ENCODE measurements around the gene MACC1. TPM values are rescaled to one million over a fixed set of nuclear protein-coding genes. Genes with fewer than 3 reads are reported as not detected.

MACC1 gene
- total and polyA plus RNA-seq, 9 of the 15 experiments (the other 6 are each of a cell fraction or from before 2014, with no cell fraction given) = 5.9 to 30.2 (median 10.4) TPM

DNA sequence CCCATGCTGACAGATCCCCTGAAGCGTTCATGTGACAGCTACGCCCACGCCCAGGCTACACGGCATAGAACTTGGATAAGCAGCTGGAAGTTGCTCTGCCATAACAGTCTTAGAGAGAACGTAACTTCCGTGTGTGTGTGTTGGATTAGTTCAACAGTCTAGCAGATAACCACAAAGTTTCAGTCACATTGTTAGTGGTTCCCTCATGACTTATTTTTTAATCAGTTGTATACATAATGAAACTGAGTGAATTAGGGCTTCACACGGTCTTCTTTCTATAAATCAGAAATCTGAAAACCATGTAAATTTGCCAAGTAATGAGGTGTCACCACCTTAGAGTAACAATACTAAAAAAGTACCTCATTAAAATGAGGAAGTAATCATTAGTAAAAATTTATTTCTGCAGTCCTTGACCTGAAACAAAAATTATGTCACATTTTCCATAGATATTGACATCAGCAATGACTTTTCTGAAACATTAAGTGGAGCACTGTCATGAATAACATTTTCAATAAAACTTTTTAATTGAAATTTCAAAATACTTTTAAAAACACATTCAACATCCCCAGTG, 21.7 kb upstream of the MACC1 start (continued):
- TF ChIP-seq, protein P1, sequence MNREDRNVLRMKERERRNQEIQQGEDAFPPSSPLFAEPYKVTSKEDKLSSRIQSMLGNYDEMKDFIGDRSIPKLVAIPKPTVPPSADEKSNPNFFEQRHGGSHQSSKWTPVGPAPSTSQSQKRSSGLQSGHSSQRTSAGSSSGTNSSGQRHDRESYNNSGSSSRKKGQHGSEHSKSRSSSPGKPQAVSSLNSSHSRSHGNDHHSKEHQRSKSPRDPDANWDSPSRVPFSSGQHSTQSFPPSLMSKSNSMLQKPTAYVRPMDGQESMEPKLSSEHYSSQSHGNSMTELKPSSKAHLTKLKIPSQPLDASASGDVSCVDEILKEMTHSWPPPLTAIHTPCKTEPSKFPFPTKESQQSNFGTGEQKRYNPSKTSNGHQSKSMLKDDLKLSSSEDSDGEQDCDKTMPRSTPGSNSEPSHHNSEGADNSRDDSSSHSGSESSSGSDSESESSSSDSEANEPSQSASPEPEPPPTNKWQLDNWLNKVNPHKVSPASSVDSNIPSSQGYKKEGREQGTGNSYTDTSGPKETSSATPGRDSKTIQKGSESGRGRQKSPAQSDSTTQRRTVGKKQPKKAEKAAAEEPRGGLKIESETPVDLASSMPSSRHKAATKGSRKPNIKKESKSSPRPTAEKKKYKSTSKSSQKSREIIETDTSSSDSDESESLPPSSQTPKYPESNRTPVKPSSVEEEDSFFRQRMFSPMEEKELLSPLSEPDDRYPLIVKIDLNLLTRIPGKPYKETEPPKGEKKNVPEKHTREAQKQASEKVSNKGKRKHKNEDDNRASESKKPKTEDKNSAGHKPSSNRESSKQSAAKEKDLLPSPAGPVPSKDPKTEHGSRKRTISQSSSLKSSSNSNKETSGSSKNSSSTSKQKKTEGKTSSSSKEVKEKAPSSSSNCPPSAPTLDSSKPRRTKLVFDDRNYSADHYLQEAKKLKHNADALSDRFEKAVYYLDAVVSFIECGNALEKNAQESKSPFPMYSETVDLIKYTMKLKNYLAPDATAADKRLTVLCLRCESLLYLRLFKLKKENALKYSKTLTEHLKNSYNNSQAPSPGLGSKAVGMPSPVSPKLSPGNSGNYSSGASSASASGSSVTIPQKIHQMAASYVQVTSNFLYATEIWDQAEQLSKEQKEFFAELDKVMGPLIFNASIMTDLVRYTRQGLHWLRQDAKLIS (CRISPR knock-in tag; IDR thresholded peaks at IDR 0.05) = no peak
- TF ChIP-seq EHMT2 (IDR thresholded peaks at IDR 0.05) (peak; percentile 87), ZKSCAN3 (CRISPR knock-in tag; IDR thresholded peaks at IDR 0.05) (no peak), ZNF197 (CRISPR knock-in tag; IDR thresholded peaks at IDR 0.05; ENCODE audit: low read depth) (no peak), SMAD2 (IDR thresholded peaks at IDR 0.05; ENCODE audit: low read depth, low read length) (no peak), GABPA (tag; conservative IDR thresholded peaks at IDR 0.05; ENCODE audit: low read depth) (peak; percentile 83), ELF1 (tag; IDR thresholded peaks at IDR 0.05) (peak; percentile 60; the same call in 1 of the 2 replicates), SIRT6 (IDR thresholded peaks at IDR 0.05; ENCODE audit: low read depth, low read length) (no peak), CCNT2 (IDR thresholded peaks at IDR 0.05; ENCODE audit: borderline replicate concordance, extremely low read depth, insufficient read length, low read depth, low read length) (no peak), JUND (IDR thresholded peaks at IDR 0.05; ENCODE audit: borderline replicate concordance, low read depth, low read length) (peak; percentile 70; the same call in 1 of the 2 replicates), JUND (tag; IDR thresholded peaks at IDR 0.05; ENCODE audit: borderline replicate concordance, low read depth, low read length) (peak; percentile 76; the same call in 2 of the 3 replicates), MAZ (CRISPR knock-in tag; conservative IDR thresholded peaks at IDR 0.05 in 1 of 2, IDR thresholded peaks at IDR 0.05 in 1 of 2) (0 out of 4 replicates have a peak, but pooled peaks of 1 of the 2 experiments have one; percentile 22), ZNF143 (CRISPR knock-in tag; IDR thresholded peaks at IDR 0.05) (no peak), NCOA2 (IDR thresholded peaks at IDR 0.05; ENCODE audit: partially characterized antibody in 2 of 2) (no peak)
- TF ChIP-seq, protein P2, sequence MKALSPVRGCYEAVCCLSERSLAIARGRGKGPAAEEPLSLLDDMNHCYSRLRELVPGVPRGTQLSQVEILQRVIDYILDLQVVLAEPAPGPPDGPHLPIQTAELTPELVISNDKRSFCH (CRISPR knock-in tag; IDR thresholded peaks at IDR 0.05) = no peak
- TF ChIP-seq, protein P2 (tag; IDR thresholded peaks at IDR 0.05) = 0 out of 2 replicates have a peak, but pooled peaks have one; percentile 31
- TF ChIP-seq, protein P3, sequence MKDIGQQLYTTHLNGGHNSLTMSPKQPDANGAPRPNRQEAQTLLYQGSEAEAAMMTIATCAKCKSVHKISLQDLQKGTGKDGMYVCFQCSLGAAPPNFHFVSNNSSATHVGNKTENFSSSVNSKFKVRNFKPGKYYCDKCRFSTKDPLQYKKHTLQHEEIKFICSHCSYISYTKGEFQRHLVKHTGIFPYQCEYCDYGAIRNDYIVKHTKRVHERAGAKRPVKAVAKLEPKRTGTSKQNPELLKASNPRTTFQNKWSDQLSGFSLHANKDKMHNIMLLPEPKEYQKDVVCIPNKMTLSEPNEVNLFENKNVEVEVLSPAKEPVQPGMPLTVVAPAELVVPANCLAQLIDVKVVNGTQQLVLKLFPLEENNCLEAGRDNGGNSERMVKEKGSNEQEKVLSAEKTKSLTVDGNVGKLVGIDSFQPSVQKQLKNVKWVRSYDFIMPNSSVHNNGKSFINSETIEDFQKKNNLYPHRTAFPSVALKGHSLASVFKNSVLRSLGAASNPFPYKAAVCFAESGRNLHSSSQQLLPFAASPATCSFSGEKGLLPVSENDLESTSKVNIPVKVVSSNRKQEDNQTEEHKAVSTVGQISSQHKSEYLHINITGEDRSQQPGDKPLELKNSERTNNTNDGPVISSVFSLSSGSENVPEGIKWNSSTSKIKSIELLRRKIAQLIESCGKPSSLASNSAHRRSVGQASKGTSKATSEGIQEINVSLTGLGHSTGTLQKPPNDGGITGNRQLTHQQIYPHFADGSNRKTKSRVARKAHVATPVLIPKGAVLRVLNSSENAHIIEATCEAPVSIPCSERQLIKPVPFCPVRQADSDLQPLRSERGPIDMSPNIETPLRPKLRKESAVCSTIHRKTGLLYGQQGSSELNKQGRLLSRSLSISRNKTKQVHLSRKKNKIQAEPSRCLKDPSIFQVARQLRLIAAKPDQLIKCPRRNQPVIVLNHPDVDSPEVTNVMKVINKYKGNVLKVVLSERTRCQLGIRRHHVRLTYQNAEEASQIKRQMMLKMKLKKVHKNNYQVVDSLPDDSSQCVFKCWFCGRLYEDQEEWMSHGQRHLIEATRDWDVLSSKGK (CRISPR knock-in tag; IDR thresholded peaks at IDR 0.05) = no peak
- TF ChIP-seq, protein P4, sequence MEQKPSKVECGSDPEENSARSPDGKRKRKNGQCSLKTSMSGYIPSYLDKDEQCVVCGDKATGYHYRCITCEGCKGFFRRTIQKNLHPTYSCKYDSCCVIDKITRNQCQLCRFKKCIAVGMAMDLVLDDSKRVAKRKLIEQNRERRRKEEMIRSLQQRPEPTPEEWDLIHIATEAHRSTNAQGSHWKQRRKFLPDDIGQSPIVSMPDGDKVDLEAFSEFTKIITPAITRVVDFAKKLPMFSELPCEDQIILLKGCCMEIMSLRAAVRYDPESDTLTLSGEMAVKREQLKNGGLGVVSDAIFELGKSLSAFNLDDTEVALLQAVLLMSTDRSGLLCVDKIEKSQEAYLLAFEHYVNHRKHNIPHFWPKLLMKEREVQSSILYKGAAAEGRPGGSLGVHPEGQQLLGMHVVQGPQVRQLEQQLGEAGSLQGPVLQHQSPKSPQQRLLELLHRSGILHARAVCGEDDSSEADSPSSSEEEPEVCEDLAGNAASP (IDR thresholded peaks at IDR 0.05) = no peak
